Stromal cell of bone marrow (primary cell): Measurements from ENCODE around the gene TIAM1.

Experiments
- DNase-seq: peaks from one replicate; pipeline ENCODE4 v3.0.0-alpha.2; 2012; ENCODE audit warnings: low read depth

The TIAM1 gene

DNA sequence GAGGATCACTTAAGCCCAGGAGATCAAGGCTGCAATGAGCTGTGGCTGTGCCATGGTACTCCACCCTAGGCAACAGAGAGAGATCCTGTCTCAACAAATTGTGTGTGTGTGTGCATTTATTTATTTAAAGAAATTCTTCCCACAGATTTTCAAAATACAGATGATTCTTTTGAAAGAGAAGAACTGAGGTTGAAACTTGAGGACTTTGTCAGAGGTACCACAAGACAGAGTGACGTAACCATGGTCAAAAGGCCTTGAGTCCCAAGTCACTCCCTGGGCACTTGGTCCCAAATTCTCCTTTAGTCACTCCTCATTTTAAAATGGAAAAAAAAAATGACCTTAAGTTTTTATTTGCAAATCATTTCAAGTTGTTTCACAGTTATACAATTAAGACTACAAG is 57.4 kb downstream of the TIAM1 start:
- no peak for DNase-seq

DNA sequence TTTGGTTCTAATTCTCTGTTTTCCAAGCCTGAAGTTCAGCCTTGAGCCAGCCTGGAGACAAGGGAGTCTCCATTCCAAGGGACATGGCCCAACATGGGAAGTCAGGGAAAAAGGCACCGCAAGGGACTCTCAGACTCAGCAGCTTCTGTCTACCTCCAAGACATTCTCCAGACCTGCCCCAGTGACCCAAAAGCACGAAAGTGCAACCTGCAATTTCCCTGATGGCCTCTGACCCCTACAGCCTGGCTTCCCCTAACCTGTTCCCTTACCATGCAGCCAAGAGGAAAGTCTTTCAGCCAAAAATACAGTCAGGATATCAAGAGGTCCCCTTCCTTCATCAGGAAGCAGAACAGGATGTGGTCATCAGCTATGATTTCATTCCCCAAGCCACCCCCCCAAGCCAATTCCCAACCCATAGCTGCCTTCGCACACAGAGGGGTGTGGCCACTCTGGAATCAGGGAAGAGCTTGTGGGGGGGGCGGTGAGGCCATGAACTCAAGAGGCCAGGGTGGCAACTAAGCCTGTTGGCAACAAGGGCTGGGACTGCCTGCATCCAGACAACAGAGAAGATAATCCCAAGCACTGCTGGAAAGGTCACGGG is 59.2 kb downstream of the TIAM1 start:
- DNase-seq = peak; percentile 29

DNA sequence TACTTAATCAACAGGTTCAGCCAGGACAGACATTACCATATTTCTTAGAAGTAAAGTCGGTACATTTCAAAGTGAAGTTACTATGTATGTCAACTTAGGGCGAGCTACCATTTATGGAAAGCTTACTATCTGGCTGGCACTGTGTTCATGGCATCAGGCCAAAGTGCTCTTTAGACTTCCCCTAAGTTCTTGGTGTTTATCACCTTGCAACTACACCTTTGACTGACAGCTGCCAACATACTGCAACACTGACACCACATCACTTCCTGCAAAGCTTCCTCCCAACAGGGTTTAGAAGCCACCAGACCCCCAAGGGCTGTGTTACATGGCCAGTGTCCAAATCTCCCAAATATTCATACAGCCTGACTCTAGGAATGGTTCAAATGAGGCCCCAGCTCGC is 61.0 kb downstream of the TIAM1 start:
- DNase-seq = no peak

DNA sequence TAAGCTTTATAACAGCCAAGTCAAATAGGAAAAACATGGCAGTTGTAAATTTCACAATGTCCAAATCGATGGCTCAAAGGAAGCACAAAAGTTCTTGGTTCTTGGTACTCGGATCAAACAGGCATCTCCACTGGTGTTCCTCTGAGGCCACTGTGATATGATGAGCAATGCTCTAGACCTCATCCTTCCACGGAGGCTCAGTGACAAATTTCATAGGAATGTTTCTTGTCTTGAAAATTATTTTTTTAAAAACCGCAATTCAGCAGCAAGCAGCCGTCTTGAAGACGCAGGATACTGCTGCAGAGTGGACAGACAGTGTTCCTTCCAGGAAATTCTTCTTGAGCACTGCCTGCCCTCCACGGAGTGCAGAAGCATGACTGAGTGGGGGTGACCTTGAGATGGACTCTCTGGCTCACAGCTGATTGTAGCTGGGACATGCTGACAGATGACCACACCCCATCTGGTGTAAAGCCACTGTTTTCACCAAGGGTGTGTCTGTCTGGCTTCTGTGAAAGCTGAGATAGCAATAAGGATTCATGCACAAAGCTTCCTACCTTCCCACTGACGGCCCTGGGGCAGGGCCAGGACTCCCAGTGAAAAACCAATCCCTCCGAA is 61.9 kb downstream of the TIAM1 start:
- DNase-seq = peak; percentile 92

DNA sequence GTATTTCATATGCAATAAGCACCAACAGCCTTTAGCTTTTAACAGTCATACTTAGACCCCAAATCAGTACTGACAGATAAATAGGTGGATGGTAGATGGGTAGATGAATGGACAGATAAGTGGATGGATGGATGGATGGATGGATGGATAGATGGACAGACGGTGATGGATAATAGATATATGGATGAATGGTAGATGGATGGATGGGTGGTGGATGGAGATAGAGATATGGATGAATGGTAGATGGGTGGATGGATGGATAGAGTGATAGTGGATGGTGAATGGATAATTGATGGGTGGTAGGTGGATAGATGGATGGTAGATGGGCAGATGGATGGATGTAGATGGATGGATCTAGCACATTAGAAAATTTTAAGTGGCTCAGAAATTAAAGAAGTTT is 62.5 kb downstream of the TIAM1 start:
- DNase-seq = no peak

DNA sequence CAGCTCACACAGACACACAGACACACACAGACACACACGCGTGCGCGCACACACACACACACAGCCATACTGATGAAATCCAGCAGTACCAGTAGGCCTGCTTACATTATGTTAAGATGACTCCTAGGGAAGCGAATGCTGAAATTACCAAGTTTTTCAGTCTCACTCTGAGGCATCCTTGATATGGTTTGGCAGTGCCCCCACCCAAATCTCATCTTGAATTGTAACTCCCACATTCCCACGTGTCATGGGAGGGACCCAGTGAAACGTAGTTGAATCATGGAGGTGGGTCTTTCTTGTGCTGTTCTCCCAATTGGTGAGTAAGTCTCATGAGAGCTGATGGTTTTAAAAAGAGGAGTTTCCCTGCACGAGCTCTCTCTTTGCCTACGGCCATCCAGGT is 64.1 kb downstream of the TIAM1 start:
- no peak for DNase-seq

DNA sequence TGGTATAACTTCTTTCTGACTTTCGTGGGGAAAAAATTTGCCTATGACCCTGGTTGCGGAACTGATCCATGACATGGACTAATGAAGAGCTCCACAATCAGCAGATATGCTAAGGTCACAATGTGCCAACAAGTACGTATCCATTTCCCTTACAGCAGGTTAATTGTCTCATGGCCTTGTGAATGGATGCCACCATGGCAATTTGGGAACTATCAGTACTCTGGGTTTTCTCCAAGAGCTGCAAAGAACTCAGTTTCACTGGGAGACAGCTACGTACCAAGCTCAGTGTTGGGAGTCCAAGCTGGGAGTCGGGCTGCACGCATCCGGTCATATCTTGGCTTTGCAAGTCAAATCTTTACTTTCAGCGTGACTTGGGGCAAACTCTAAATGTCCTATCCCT is 64.8 kb downstream of the TIAM1 start:
- DNase-seq = no peak

DNA sequence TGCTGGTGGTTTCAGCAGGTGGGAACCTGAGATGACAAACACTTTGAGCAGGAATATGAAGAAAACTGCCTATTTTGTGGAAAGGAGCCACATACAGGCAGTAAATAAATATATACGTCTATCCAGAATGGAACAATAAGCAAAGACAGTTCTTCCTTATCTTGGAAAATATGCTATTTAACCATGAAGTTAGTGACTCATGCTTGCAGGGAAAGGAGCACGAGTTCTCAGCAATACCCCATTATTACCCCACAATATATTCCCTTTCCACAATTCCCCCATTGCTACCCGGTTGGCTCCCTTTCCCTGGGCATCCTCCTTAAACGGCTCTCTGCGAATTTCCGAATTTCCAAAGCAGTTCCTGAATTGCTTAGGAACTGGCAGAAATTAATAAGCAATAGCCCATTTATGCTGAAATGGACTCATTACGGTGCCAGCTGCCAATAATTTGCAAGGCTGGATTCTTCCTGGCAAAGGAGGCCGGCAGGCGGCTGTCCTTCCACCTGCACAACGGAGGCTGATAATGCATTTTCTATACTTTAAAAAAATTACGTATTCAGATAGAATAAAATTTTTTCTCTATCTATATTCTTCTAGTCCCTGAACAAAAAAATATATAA is 65.4 kb downstream of the TIAM1 start:
- DNase-seq = no peak

DNA sequence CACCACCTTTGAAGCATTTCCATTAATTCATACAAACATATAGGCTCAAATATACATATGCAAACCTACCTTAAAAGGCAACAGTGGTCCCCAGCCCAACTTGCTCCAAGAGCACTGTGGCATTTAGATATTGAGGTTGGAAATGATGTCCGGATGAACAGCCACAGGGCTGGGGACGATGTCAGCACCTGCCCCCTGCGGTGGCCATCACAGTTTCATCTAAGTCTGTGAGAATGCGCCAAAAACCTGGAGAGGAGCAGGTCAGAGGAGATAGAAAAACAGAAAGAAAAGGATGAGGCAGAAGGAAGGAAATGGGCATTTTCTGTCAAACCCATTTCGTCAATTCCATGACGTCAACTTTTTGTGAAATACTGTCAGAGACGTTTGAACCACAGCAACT is 67.4 kb downstream of the TIAM1 start:
- DNase-seq = no peak

DNA sequence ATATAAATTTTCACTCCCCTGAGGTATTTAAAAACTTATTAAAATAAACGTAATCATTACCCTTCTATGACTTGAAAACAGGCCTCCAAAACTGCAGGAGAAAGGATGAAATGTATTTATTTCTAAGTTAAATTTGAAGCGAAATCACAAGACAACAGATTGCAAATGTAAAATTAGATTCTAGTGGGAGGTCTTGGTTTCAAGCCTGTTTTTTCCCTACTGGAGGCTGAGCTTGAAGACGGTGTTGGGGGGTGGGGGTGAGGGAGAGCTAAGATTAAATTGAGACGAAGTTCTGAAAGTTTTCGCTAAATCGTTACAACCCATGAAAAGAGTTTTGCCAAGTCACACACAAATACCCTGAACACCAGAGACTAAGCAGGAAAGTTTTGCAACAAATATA is 68.2 kb downstream of the TIAM1 start:
- no peak for DNase-seq

DNA sequence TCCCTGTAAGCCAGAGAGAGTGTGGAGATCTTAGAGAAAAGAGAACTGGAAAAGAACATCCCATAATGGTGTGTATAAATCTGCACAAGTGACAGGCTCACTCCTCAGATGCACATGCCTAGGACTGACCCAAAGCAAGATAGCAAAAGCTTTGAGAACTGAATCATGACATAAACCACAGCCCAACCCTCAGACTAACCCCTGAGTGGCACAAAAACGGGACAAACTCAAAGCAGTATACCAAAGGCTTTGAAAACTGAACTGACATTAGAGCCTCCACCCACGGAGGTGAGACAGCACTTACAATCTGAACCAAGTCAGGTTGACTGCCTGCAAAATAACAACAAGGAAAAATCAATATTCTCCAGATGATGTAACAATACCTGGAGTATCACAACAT is 70.8 kb downstream of the TIAM1 start:
- DNase-seq = no peak

DNA sequence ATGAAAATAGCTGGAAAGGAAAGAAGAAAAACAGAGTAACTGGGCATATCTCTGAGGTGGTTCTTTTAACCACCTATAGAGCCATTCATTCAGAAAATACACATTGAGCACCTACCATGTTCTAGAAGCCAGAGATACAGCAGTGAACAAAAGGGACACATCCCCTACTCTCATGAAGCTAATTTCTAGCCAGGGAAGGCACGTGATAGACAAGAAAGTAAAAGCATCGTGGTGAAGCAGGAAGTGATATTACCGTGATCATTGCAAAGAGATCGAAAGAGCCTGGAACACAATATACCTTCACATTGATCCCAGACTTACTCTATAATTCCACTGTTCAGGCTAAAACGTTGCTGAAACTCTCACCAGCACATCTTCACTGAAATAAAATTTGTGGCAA is 76.0 kb downstream of the TIAM1 start:
- DNase-seq = no peak

DNA sequence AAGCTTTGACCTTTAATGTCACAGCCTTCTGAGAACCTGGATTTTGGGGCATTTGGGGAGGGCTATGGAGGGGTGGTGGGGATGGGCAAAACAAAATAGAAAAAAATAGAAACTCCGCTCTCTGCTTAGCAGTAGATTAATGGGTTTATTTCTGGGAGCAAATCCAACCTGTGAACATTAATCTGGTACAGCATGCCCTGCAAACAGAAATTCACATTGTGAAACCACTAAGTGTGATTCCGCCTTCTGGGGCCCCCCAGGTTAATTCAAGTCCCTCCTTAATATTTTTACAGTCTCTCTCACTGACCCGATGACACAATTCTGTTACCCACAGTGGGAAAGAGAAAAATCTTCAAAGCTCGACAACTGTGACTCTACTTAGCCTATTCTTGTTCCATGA is 76.4 kb downstream of the TIAM1 start:
- DNase-seq = no peak

DNA sequence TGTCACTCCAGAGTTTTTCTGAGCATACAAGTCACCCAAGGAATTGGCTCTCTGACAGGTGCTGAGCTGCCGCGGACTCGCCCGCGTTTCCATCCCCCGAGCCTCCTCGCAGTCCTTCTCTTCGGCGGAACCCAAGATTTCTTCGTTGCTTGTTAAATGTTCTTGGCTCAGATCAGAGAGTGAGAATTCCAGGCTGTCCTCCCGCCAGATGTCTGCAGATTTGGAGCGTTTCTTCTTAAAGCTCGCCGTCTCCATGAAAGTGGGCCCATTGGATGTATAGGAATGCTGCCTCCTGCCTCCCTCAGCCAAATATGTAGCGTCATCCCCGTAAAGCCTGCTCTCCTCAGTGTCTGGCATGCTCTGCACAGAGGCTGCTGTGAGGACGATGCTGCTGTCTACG is 77.8 kb downstream of the TIAM1 start:
- DNase-seq = no peak

DNA sequence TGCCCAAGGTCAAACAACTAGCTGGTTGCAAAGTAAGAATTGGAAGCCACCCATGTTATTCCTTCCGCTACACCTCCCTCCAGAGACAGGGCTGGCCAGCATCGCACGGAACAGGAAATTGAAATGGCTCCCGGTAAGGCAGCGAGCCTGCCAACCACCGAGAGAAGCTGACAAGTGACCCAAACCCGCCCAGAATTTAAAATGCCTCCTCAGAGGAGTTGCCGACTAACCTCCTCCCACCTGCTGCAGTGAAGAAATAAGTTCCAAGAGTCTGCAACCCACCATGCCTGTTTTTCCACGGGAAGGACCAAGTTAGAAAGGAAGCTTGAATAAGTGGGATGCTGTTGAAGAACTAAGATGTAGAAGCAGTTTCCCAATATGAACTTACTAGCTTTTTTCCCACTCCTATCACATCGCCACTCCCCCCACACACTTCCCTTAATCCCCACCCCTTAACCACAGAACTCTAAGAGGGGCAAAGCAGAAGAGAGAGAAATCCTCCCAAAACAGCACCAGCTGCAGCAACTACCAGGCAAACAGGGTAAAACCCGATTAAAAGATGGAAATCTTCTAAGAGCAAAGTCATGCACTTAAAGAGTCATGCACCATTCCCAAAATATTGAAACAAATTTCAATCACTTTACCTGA is 78.6 kb downstream of the TIAM1 start:
- no peak for DNase-seq

DNA sequence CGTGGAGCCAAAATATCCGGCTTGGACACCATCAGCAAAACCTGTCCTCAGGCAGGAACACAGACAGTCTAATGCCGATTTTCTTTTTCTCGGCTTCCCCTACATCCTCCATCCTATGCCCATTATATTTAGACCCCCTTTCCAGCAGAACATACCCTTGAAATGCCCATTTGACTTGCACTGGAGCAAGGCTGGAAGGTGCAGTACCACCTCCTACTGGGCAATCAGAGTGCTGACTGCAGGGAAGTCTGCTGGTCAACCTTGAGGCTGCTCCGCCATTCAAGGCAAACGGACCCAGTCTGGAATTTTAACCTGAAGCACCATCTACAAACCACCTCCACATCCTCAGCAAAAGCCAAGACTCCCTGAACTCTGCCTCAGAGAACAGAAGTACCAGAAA is 79.5 kb downstream of the TIAM1 start:
- DNase-seq = no peak

DNA sequence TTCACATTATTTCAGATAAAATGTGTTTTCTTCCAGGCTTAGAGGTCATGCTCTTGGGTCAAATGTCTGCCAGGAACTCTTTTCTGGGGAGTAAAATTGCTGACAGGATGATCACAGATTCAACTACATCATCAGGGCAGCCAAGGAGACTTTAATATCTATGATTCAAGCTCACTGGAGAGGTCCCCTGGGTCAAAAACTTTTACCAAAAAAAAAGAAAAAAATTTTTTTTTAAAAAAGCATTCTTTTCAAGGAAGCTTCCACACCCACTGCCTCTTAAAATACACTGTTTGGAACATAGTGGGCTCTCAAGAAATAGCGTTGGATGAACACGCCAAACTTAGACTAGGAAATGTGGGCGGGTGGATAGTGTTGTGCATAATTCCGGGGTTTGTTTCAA is 81.3 kb downstream of the TIAM1 start:
- DNase-seq = no peak

DNA sequence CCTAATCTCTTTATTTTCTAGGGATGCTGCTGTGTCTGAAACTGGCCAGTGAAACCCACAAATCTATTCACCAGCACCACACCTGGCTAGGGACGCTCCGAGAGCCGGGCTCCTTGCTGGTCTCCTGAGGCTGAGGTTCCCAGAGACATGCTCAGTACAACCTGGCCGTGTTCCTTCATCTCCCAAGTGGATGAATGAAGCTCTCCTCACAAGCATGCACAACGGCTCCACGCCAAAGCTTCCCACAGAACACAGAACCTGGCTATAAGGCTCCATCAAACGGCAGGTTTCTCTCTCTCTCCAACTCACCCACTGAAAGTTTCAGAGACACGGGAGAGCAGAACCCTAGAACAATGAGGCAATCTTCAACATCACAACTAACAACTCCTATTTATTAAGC is 82.3 kb downstream of the TIAM1 start:
- no peak for DNase-seq

DNA sequence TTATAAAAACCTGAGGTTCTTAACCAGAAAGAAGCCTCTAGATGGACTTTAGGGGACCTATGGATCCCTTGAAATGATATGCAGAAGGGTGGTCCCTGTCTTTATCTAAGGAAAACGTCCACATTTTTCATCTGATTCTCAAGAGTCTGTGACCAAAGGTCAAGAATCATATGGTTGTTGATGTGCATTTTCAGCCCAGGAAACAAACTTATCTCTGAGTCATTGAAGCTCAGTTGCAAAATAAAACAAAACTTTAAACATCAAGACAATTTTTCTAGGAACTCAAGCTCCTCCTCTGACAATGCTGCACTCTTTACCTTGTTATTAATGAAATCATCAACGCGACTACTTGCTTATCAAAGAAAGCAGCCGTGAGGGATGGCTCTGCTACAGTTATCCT is 83.3 kb downstream of the TIAM1 start:
- DNase-seq = no peak

DNA sequence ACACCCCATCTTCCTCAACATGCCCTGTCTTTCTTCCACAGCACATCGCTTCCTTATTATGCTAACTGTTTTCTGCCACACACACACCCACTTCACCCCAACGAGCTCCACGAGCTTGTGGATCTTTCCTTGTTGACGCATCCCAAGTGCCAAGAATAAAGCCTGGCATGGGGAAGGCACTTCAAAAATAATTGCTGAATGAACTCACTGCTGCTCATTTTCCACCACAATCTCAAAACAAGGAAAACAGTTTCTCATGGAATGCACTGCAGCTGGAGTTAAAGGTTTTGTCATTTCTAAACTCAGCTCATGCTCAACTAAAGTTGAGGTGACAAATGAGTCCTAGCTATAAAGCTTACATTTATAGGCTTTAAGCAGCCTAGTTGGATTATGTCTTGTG is 86.0 kb downstream of the TIAM1 start:
- DNase-seq = no peak

DNA sequence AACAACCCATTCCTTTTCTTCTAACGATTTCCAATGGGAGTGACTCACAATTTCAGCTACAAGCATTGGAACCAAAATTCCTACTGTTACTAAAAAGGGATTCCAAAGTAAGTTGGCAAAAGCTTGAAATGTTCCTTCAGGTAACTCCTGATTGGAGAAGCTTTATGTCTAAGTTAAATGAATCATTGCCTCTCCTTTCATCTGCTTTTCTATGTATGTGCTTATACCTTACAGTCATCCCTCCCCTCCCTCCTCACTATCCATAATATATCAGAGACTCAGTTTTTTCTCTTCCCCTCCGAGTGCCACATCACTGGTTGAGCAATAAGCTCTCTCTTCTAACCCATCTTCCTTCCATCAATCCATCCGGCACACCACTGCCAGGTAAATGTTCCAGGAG is 86.8 kb downstream of the TIAM1 start:
- DNase-seq = no peak

DNA sequence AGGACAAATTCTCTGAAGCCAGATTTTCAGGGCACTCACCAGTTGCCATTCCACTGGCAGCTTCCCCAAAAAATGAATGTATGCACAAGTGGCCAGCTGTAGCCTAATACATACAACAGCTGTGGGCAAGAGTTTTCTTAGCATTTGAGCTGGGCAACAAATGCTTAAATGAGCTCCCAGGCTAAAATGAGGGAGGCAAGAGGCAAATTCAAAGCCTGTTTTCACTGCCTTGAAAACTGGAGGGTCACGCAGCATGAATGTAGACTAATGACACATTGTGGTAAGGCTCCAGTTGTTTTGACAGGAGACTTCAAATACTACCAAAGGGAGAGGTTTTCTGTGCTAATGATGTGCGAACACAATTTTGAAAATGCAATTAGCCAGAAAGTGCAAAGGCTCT is 88.2 kb downstream of the TIAM1 start:
- DNase-seq = no peak

DNA sequence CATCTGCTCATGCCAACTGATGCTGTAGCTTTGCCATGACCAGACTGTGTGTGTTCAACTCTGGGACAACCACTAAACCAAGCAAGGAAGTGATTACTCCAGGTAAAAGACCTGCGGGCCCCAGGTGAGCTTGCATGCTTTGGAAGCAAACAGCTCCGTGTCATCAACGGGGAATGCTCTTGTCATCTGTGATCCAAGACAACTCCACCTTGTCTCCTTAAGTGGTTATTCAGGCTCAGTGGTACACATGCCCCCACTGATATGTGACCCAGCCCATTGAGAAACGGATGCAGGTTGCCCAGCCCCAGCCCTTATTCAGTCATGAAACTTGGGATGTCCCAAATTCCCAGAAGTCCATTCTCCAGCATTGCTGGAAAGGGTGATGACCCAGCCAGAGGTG is 89.0 kb downstream of the TIAM1 start:
- DNase-seq = no peak

DNA sequence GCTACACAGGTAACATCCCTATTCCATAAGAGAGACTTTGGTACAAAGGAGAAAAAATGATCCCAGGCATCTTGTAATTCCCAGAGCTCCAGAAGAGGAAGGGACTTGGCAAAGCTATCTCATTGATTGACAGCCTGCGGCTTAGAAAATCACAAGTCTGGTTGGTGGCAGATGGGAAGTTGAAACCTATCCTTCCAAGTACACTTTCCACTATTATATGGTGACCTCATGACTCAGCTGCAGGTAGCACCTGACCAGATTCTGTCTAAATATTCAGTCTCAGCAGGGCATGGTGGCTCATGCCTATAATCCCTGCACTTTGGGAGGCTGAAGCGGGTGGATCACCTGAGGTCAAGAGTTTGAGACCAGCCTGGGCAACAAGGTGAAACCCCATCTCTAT is 89.9 kb downstream of the TIAM1 start:
- no peak for DNase-seq
